Psoas muscle (tissue), 8 donors: ENCODE data around the gene DISC1. TPM values are rescaled to one million over a fixed set of nuclear protein-coding genes. Genes with fewer than 3 reads are reported as not detected.

Experiments
- ATAC-seq, 4 donors: fragments of 200-7000 bp; cut with Tn5 transposase; one replicate each; pipeline ENCODE4 v1.9.1; 2020; ENCODE audit warnings: moderate library complexity in 3 of 4, mild to moderate bottlenecking in 2 of 4
- DNase-seq, 2 donors: peaks; one replicate each; pipeline ENCODE4 v3.0.0-alpha.2; 2020
- H3K27ac ChIP-seq: fragments of 200-600 bp; one replicate; pipeline ENCODE4 v1.8.0; 2022
- H3K27me3 ChIP-seq, 3 donors: fragments of 200-600 bp in 1 of 3; one replicate each; pipeline versions ENCODE4 v1.6.1 to v1.8.0; 2013 to 2022; ENCODE audit warnings: low read length in 2 of 3, mild to moderate bottlenecking in 2 of 3, moderate library complexity in 1 of 3; ENCODE audit not compliant: insufficient read depth in 3 of 3
- H3K36me3 ChIP-seq, 2 donors: fragments of 200-600 bp in 1 of 2; one replicate each; pipeline versions ENCODE4 v1.6.1 to v1.8.0; 2013 to 2022; ENCODE audit warnings: low read depth in 1 of 2, mild to moderate bottlenecking in 1 of 2, moderate library complexity in 1 of 2; ENCODE audit not compliant: insufficient read depth in 1 of 2
- H3K4me1 ChIP-seq: fragments of 200-600 bp; one replicate; pipeline ENCODE4 v1.8.0; 2022
- H3K4me3 ChIP-seq: fragments of 200-600 bp; one replicate; pipeline ENCODE4 v1.8.0; 2022; ENCODE audit warnings: mild to moderate bottlenecking
- H3K9me3 ChIP-seq: fragments of 200-600 bp; one replicate; pipeline ENCODE4 v1.8.0; 2022
- CTCF ChIP-seq: fragments of 200-600 bp; IDR thresholded peaks from one replicate; pipeline ENCODE4 v1.8.0; 2022; ENCODE audit warnings: antibody characterized with exemption
- WGBS, 3 donors: extraction: QIAGEN DNeasy Blood & Tissue Kit; methylation state at CpG; one replicate each; pipeline versions ENCODE4 v1.1.6 to v1.1.7; 2013; 5-methylcytosine and 5-hydroxymethylcytosine counted together
- intact Hi-C, 2 donors: fragments of 100-400 bp; cut with DNase I; formaldehyde crosslinking; loops; one replicate each; pipeline versions ENCODE4 v1.11.0 to v1.14.2; 2022
- polyA plus RNA-seq, 3 donors: library from polyadenylated mRNA; stranded (reverse); fragments of 200-250 nt; gene quantifications; one replicate each; pipeline ENCODE4 v1.2.3, GENCODE V29; 2013
- total RNA-seq, 4 donors: library from RNA; stranded (reverse); fragmentation: NEBNext Ultra II Directional in 2 of 4; extraction: Animal tissue kit (Norgen Biotek cat#: 25700) in 2 of 4; gene quantifications; one replicate each; pipeline versions ENCODE4 v1.2.1 to v1.2.4, GENCODE V29; 2021 to 2023
- donor health status: healthy with polysubstance abuse.
- donor health status: DM: no; HTN: no; CAD: no; lungs with moderate emphysema.
- donor health status: Bipolar disorder and iron deficiency.
- donor health status: healthy.
- donor health status: DM: yes; HTN: yes; CAD: no.
- donor health status: DM: no; HTN: no; CAD: no.
- donor health status: DM: no; HTN: no; CAD: no.
- donor health status: DM: yes; HTN: yes; CAD: no.

Gene DISC1
- total and polyA plus RNA-seq, 7 donors = 0.35 to 2.8 (median 1.6) TPM

- Histone ChIP-seq H3K36me3 (no peaks in the 10 kb centered on the region), H3K27me3 (peaks cover 0 to 3% (median 0%) of the 10 kb centered on the region in 3 donors), H3K4me3 (no peak overlapping the region), H3K27ac (no peak overlapping the region), H3K4me1 (no peaks in the 10 kb centered on the region), H3K9me3 (no peaks in the 10 kb centered on the region)
- DNase-seq = no peak
- ATAC-seq = no peak
- no peak for TF ChIP-seq CTCF
- WGBS, 3 donors = 64 to 73% (median 66%) methylated on average over 15 of the region's 15 CpGs
- intact Hi-C loops = no loop called here
Measured at GRCh38 chr1:231933711-231934626, 307.4 kb downstream of the DISC1 start.

- Histone ChIP-seq H3K27ac (no peak overlapping the region), H3K9me3 (no peaks in the 10 kb centered on the region), H3K27me3 (peaks cover 0 to 3% (median 0%) of the 10 kb centered on the region in 3 donors), H3K4me1 (no peaks in the 10 kb centered on the region), H3K4me3 (no peak overlapping the region), H3K36me3 (no peaks in the 10 kb centered on the region)
- intact Hi-C loops = no loop called here
- TF ChIP-seq CTCF = no peak
- 8 to 17% (median 9%) methylated on average over 5 of the region's 5 CpGs for WGBS, 3 donors
- DNase-seq (no peak), ATAC-seq (peak in 1 of 4 donors; percentile 26)
Measured at GRCh38 chr1:231934797-231935196, 308.2 kb downstream of the DISC1 start.

- 77 to 79% (median 78%) methylated on average over 7 of the region's 7 CpGs for WGBS, 3 donors
- TF ChIP-seq CTCF = no peak
- Histone ChIP-seq H3K27ac (no peak overlapping the region), H3K4me3 (no peak overlapping the region), H3K36me3 (no peaks in the 10 kb centered on the region), H3K4me1 (no peaks in the 10 kb centered on the region), H3K27me3 (peaks cover 0 to 3% (median 0%) of the 10 kb centered on the region in 3 donors), H3K9me3 (no peaks in the 10 kb centered on the region)
- DNase-seq (no peak), ATAC-seq (no peak)
- intact Hi-C loops = no loop called here
Measured at GRCh38 chr1:231935856-231936255, 309.3 kb downstream of the DISC1 start.

- intact Hi-C loops = no loop called here
- 15 to 25% (median 23%) methylated on average over 9 of the region's 9 CpGs for WGBS, 3 donors
- Histone ChIP-seq H3K4me1 (no peaks in the 10 kb centered on the region), H3K9me3 (no peaks in the 10 kb centered on the region), H3K4me3 (no peak overlapping the region), H3K27ac (no peak overlapping the region), H3K36me3 (no peaks in the 10 kb centered on the region), H3K27me3 (peaks cover 0 to 3% (median 0%) of the 10 kb centered on the region in 3 donors)
- ATAC-seq (peak in 3 of 4 donors; percentile 37 to 65 (median 64)), DNase-seq (peak; percentile 56 to 85)
- no peak for TF ChIP-seq CTCF
Measured at GRCh38 chr1:231936983-231937775, 310.6 kb downstream of the DISC1 start.
